NCI-H82 treated with DMSO at 0.1 percent for 48 hours (cell line): Measurements from ENCODE around the gene GABBR2.

Source experiments
- DNase-seq: peaks from one replicate; lab custom pipeline; 2025; ENCODE audit not compliant: unreplicated experiment; lab: John Stamatoyannopoulos, UW

GABBR2 gene

DNA sequence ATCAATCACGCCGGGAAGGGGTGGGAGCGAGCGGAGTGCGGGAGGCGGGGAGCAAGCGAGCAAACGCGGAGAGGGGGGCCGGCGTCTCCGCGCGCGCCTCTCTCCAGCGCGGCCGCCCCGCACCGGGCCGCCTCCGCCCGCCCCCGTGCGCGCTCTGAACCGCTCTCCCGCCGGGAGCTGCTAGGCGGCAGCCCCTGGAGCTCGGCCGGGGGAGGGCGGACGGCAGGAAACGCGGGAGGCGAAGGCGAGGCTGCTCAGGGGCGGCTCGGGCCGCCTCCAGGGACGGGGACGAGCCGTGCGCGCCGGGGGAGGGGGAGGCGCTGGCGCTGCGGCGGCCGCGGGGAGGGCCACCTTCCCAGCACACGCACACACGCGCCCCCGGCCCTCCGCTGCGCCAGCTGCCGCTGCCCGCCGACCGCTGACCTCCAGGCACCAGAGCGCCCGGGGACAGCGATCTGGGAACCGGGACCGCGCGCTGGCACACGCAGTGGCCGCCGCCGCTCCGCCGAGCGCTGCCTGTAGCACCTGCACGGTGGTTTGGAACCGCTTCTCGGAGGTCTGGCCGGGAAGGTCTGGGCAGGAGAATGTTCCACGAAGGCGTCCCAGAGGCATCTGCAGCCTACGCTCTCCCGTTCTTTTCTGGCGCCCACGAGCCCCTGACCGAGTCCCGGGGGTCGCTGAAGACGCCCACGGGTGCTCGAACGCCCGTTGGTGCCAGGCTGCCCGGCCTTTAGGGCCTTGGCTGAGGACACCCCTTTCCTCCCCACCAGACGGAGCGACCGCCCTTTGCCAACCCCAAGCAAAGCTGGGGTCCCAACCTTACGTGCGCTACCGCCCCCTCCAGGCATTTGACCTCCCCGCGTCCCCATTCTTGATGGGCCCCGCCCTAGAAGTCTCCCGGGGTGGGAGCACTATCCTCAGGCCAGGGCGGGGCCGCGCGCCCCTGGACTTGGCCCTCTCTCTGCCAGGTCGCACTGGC lies at the start of gene GABBR2:
Gene GABBR2 (minus strand): TSS at position 3 of the 979 bp plus-strand sequence. CDS start 198 bp downstream, outside the sequence.
- DNase-seq, result no peak

DNA sequence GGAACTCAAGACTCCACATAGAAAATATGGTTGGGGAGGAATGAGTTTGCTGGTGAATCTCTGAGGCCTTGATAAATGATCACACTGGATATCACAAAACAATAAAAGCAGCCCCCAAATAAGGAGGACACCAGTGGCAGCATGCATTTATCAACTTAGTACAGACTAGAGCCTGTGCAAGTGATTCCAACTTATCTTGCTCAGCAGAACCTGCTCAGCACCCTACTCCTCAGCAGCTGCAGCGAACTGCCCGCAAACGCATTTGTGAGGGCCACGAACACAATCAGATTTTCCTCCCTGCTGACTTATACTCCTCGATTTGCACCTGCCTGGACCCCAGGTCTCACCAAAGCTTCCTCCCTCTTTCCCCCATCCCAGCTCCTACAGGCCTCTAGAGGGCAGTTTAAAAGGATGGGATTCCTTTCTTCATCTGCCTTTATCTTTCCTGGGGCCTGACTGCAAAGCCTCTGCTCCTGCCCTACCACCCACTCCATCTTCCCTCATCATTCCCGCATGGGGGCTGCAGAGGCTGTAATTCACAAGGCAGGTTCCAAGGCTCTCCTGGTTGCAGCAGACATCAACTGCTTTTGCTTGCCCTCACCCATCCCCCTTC lies 46.4 kb upstream of the GABBR2 start:
- DNase-seq, result no peak

DNA sequence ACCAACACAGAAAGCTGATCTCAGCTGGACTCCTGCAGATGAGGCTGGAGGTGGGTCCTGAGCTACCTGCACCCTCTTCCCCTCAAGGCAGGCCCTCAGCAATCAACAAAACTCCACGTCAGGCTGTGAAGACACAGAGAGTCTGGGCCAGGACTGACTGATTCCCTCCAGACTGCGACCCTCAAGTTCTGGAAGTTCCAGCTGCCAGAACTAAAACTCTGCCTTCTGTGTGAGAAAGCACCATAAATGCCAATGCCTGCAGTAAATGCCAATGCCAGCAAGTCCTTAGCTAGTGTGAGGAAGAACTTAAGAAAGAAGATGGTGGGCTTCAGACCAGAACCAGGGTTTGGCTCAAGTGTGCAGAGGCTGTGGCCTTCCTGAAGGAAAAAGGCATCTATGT lies 42.5 kb upstream of the GABBR2 start:
- DNase-seq, result no peak

DNA sequence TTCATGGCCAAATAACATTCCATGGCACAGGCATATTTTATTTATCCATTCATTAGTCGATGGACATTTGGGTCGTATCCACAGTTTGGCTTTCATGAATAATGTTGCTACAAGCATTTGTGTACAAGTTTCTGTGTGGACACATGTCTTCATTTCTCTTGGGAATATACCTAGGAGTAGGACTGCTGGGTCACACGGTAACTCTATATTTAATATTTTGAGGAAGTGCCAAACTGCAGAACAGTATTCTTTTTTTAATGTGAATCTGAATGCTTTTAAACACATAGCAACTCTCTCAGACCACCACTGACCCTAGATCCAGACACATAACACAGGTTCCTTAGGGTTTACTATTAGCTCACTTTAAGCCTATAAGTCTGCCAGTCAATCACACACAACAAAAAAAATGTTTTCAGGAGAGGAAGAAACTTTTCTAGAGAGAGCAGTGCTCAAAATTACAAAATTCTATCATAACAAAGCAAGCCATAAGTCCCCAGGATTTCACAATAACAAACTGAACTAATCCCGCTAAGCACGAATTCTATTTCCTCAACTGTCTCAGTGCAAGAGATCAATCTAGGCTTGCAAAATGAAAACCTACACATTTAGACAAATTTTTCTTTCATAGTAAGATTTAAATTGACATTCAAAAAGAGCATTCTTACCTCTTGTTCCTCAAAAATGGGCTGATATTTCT lies 41.8 kb upstream of the GABBR2 start:
- no peak for DNase-seq

DNA sequence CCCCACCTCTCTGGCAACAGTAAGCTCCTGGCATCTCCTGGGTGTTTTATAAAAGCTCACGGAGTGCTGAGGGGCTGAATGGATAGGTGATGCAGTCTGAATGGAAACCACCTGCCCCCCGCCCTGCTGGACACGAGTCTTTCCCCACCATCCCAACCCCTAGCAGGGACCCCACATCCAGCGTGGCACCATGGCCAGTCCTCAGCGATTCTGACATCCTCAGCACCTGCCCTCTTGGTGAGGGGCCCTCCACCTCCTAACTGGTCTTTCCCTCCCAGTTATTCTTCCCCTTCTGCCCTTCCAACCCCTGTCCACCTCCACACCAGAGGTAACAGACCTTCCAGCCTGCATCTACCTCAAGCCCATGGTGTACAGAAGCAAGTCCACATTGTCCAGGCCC lies 38.7 kb upstream of the GABBR2 start:
- DNase-seq, result no peak

DNA sequence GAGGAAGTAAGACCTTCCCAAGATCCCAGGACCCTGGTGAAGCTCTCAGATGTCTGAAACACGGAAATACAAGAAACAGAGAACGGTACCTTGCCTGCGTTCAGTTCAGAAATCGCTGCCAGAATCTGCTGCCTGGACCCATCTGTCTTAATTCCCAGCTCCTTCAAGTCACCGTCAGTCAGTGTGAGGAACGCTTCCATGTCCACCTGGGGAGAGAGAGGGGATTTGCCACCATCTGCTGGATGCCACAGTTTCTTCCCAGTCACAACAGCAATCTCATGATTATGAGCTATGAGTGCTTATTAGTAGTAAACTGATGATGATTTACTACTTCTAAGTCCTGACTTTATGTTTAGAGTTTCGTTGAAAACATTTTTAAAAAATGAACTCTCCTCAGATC lies 36.7 kb upstream of the GABBR2 start:
- DNase-seq, result peak; percentile 52

DNA sequence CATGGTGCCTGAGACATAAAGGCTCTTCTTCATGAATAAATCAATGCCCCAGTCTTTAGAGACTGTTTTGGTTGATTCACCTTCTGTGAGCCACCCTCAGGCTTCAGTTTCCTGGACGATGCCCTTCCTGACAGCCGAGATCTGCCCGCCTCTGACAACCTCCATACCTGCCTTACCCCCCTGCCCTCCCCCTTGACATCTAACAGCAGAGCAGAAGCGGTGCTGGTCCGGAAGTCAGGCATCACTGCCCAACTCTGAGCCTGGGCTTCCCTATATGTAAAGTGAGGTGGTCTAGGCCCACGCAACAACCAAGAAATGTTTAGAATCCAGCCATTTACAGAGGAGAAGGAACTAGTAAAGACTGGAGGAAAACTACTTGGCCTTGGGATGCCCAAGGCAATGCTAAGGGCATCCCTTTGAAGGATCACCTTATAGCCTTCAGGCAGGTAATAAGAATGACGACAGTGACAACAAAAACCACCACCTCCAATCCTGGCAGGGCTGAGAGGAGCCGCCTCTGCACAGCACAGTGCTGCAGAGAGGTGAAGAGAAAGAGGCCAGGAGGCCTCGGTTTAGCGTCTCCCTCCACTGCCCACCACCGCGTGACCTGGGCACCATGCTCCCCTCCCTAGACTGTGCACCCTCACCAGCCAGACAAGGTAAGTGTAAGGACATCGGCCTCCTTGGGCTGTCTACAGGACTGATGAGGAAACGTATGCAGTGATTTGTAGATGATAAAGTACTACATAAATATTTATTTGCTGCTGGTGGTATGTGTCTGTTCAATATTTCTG lies 35.3 kb upstream of the GABBR2 start:
- no peak for DNase-seq

DNA sequence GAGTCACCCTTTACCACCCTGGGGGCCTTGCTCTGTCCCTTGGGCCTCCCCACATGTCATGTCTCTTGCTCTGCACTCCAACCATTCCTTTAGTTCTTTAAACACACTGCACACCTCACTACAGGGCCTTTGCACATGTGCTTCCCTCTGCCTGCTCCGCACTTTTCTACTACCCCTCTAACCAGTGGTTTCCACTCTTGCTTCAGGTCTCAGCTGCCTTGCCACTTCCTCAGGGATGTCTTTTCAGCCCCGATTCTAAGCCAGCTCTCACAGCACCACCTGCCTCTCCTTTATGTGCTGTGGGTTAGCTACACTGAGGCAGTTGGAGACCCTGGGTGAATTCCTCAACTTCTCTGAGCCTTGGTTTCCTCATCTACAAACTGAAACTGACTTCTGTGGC lies 34.6 kb upstream of the GABBR2 start:
- no peak for DNase-seq

DNA sequence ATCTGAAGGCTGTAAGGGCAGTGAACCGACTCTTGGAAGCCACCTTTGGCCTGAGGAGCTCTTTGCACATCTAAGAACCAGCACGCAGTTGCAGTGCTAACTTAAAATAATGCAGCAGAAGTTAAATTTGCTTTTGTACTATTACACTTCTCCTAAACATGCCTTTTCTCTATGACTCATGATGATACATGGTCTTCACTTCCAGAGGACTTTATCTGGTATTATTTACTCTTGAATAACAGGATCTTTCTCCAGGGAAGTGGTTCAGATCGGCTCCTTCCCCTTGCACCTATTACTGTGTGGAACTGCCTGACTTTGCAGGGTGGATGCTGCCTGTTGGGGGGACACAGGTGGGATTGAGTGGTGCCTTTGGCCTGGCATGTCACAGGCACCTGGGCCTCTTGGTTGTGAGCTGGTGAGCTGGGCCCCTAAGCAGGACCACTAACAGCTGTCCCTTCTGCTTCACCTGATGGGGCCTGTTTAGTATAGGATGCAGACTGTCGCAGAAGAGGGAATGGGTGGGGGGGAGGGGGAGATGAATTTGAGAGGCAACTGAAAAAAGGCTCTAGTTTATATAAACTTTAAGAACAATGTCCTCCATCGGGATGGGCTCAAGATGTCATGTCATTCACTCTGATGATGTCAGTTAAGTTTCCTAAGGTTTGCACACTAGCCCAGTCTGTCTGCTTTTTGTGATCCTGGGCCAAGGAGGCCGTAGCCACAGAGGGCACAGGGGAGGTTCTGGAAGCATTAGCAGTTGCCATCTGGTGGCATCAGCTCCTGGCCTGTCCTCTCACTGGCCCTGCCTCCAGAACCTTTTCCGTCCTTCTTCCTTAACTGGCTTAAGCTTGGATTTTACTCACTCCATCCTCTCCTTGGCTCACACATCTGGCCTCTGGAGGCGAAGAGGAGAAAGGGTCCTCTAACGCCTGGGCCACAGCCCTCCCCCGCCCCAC lies 33.9 kb upstream of the GABBR2 start:
- DNase-seq, result peak; percentile 11

DNA sequence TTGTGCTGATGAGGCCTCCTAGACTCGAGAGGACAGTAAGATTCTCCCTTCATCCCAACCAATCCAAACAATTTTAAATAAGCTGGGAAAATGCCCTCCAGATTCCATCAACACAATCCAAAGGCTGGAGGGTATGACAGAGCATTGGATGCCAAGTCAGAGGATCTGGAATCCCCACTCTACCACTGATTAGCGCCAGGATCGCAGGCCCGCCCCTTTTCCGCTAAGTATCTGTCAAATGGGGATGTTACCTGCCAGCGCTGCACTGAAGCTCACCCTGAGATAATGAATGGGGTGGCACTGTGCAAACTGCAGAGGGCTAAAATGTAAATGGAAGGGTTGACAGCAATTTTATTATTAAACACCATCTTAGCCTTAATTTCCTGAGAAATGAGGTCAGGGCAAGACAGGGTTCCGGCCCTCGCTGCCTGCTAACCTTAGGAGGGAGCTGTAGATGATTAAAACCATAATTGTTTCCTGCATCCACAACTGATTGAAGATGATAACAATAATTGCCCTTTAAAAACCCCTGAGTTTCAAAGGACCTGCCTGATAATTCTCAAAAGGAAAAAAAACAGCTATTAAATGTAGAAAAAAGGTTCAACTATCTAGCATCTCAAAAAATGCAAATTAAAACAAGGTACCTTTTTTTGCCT lies 31.6 kb upstream of the GABBR2 start:
- DNase-seq, result no peak

DNA sequence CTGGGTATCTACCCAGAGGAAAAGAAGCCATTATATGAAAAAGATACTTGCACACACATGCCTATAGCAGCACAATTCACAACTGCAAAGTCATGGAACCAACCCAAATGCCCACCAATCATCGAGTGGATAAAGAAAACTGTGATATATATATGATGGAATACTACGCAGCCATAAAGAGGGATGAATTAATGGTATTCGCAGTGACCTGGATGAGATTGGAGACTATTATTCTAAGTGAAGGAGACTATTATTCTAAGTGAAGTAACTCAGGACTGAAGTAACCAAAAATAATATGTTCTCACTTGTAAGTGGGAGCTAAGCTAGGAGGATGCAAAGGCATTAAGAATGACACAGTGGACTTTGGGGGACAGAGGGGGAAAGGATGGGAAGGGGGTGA lies 30.0 kb upstream of the GABBR2 start:
- DNase-seq, result no peak

DNA sequence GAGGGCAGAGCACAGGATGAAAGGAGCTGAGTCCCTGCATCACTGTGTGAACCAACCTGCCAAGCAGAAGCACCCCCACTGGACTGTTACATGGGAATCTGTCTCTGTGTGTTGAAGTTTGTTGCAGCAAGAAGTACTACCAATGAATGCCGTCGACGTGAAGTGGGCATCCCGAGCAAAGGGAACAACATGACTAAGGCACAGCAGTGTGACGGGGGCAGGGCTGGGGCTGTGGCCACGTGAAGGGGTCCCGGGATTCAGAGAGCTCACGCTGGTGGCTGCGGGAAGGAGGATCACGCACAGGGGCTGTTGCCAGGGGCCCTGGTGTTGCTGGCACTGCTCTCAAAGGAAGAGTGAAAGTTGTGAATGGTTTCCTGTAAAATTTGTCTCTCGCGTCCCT lies 27.5 kb upstream of the GABBR2 start:
- DNase-seq, result no peak

DNA sequence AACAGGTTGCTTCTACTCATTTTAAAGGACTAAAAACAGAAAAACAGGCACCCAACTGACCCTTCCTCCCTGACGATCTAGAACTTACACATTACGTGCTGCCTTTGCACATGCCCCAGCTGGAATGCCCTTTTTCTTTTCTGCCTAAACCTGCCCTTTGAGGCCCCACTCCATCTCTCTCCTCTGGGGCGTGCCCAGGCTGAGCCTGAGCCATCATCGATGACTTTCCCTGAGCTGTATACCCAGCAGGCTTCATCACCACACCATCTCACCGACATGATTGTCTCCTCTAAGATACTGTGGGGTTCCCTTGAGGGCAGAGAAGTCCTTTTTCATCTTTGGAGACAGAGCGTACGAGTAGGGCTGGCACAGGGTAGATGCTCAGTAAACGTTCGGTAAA lies 24.1 kb upstream of the GABBR2 start:
- DNase-seq, result no peak

DNA sequence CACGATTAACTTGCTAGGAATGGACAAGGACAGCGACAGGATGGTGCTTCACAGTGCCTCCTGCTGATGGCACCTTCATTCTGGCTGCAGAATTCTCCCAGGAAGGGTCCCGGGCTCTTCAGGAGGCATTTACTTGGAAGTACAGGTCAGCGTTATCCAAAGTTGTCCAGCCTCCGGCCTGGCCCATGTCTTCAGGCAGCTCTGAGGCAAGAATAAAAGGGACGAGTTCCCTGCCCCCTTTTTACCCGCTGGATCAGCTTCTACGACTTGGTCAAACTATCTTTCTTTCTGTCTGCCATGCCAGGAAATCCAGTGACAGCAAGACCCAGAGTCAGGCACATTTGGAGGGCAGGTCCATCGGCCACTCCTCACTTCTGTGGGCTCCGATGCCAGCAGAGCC lies 23.4 kb upstream of the GABBR2 start:
- no peak for DNase-seq

DNA sequence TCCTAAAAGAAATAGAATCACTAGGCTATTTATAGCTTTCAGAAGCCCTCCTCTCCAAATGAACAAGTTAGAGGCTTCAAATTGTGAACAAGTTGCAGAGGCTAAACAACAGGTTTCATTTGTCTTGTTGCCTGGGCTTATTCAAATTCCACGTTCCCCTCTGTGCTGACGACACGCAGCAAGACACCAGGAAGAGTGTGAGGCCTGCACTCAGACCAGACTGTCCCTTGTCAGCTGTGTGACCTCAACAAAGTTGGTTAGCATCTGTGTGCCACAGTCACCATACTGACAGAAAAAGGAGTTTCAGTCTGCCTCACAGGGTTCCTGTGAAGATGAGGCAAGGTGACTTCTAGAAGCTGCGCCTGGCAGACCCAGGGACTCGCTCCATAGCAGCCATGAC lies 22.1 kb upstream of the GABBR2 start:
- no peak for DNase-seq

DNA sequence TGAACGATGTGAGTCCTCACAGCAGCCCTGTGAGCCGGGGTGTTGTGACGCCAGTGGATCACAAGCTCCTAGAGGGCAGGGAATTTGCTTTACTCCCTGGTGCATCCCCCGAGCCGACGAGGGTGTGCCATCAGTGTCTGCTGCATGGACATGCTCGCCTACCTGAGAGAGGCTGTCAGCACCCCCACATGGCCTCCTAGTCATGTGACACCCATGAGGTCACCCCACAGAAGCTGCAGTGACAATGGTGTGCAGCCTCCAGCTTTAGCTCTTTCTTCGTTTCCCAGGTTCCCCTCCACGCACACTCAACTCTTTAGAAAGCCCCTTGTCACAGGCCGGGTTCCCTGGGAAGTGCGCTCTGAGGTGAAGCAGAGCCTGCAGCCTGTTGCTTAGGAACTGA lies 19.8 kb upstream of the GABBR2 start:
- DNase-seq, result no peak

DNA sequence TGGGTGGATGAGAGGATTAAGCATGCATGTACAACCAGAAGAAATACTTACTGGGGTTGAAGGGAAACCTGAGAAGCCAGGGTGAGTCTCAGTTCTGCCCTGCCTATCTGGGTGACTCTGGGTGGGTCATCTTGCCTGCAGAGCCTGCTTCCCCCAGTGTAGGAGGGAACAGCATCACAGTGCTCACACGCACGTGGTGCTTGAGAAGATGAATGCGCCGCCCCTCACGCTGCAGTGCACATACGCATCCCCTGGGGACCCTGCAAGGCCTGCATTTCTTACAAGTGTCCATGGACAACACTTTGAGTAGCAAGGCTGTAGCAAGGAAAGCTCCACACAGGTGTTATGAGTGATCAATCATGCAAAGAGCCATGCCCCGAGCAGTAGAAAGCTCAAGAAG lies 18.7 kb upstream of the GABBR2 start:
- no peak for DNase-seq

DNA sequence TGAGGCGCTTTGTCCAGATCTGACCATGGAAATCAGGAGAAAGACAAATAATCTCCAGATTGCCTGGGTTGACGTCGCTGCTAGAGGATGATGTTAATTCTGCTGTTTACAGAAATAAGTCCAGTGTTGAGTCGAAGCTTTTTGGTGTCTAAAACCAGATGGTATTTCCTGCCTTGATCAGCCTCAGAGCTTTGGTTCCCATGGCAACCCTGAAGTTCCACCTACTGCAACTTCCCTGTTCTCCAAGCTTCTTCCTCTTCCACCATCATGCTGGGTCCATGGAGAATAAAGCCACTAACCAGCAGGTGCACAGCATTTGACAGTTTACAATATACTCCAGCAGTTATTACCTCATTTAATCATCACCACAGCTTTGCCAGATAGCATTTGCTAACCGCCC lies 18.0 kb upstream of the GABBR2 start:
- no peak for DNase-seq

DNA sequence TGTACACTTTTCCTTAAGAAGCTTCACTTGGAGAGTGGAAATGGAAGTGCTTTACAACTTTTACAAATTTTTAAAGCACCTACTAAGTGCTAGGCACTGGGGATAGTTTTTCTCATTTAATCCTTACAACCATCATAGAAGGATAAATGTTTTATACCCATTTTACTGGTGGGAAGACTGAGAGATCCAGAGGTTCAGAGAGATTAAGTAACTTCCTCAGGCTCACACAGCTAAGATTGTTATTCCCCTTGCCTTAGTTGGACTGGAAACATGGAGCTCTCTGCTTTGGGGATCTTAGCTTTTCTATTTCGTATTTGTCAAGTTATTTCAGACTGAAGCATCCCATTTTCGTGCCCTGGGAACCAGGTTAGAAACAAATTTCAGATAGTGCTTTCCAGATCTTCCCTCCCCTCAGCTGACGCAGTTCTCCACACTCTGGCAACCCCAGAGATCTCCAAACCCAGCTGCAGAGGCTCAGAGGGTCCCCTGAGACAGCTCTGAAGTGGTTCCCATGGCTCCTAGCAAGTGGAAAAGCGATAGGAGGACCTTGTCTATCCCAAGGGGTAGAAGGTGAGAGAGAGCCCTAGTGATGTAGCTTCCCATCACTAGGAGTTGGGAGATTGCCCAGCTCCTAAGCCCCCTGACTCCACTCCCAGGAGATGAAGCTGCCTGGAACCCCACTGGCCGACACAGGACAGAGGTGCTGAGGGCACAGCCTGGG lies 16.2 kb upstream of the GABBR2 start:
- no peak for DNase-seq
